SK-N-SH treated with all-trans-retinoic acid at 6 μM for 48 hours (cell line): Measurements from ENCODE around the gene THSD4.

Source experiments
- BACH2 ChIP-seq: fragments of 250-450 bp; sonication (Bioruptor Pico); IDR thresholded peaks from 2 replicates; pipeline ENCODE4 v1.9.0; 2021; ENCODE audit warnings: mild to moderate bottlenecking, borderline replicate concordance
- PATZ1 ChIP-seq: fragments of 250-450 bp; sonication (Bioruptor Pico); IDR thresholded peaks from 2 replicates; pipeline ENCODE4 v1.8.0; 2020; ENCODE audit warnings: mild to moderate bottlenecking, moderate library complexity, borderline replicate concordance
- RARB ChIP-seq: fragments of 250-450 bp; sonication (Bioruptor Pico); IDR thresholded peaks from 2 replicates; pipeline ENCODE4 v1.8.0; 2021; ENCODE audit warnings: mild to moderate bottlenecking, moderate library complexity
- ZFP3 ChIP-seq: fragments of 250-450 bp; sonication (Bioruptor Pico); IDR thresholded peaks from 2 replicates; pipeline ENCODE4 v1.5.0; 2020; ENCODE audit warnings: mild to moderate bottlenecking, moderate library complexity

DNA sequence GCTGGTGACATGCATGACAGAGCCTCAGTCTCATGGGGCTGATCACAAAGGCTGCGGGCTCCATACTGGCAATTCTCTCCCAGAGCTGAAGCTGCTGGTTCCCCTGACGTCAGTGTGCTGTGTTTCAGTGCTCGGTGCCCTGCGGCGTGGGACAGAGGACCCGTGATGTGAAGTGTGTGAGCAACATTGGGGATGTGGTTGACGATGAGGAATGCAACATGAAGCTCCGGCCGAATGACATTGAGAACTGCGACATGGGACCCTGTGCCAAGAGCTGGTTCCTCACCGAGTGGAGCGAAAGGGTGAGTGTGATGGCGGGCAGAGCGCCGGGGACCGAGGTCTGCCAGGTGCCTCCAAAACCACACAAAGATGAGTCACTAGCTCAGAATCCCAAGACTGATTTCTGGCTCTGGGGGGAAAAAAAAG is 633.0 kb downstream of the THSD4 start:
- no peak for TF ChIP-seq BACH2 (CRISPR knock-in tag)
- TF ChIP-seq RARB (CRISPR knock-in tag), result no peak
- TF ChIP-seq ZFP3 (CRISPR knock-in tag), result no peak
- TF ChIP-seq PATZ1 (CRISPR knock-in tag), result no peak
